Hematopoietic multipotent progenitor cell treated with erythropoietin and hydrocortisone succinate and interleukin-3 and kit ligand, for 8 days (in vitro differentiated cells): ENCODE measurements around the gene PRCD.

ENCODE experiments used
- DNase-seq: peaks from one replicate; pipeline ENCODE4 v3.0.0-alpha.2; 2015

The PRCD gene

GRCh38 chr17:76542566-76542971 lies 2.7 kb downstream of the PRCD start:
- no peak for DNase-seq

GRCh38 chr17:76542984-76543383 lies 3.1 kb downstream of the PRCD start:
- DNase-seq: no peak

GRCh38 chr17:76543482-76543825 lies 3.6 kb downstream of the PRCD start:
- DNase-seq: no peak

- DNase-seq: no peak
These were observed 4.1 kb downstream of the PRCD start for GRCh38 chr17:76543826-76544545.

GRCh38 chr17:76544546-76545365 lies 4.9 kb downstream of the PRCD start:
- no peak for DNase-seq

- no peak for DNase-seq
These were observed 6.2 kb downstream of the PRCD start for GRCh38 chr17:76545918-76546555.

GRCh38 chr17:76546556-76547182 lies 6.8 kb downstream of the PRCD start:
- no peak for DNase-seq

GRCh38 chr17:76547183-76547641 lies 7.4 kb downstream of the PRCD start:
- DNase-seq: peak; percentile 79

- DNase-seq: no peak
These were observed 7.9 kb downstream of the PRCD start for GRCh38 chr17:76547642-76548202.

GRCh38 chr17:76548378-76549214 lies 8.8 kb downstream of the PRCD start:
- no peak for DNase-seq

GRCh38 chr17:76549215-76549518 lies 9.3 kb downstream of the PRCD start:
- no peak for DNase-seq

GRCh38 chr17:76549539-76549938 lies 9.7 kb downstream of the PRCD start:
- DNase-seq: no peak

- no peak for DNase-seq
These were observed 11.1 kb downstream of the PRCD start for GRCh38 chr17:76550712-76551615.

- no peak for DNase-seq
These were observed 11.8 kb downstream of the PRCD start for GRCh38 chr17:76551685-76552084.

- no peak for DNase-seq
These were observed 13.5 kb downstream of the PRCD start for GRCh38 chr17:76553178-76553908.

GRCh38 chr17:76554131-76554530 lies 14.3 kb downstream of the PRCD start:
- DNase-seq: no peak

GRCh38 chr17:76556765-76557367 lies 17.0 kb downstream of the PRCD start:
- DNase-seq: peak; percentile 43

GRCh38 chr17:76557368-76558197 lies 17.7 kb downstream of the PRCD start:
- DNase-seq: peak; percentile 97
